HG03439 (cell line): ENCODE results near the gene RAMP1.

Source experiments
- ATAC-seq: cut with Tn5 transposase; IDR thresholded peaks from one replicate; pipeline ENCODE4 v1.9.1; 2021; ENCODE audit warnings: mild to moderate bottlenecking, moderate library complexity; ENCODE audit not compliant: unreplicated experiment

The RAMP1 gene

GRCh38 chr2:237894396-237894979, 35.1 kb downstream of the RAMP1 start:
- ATAC-seq, result no peak

DNA sequence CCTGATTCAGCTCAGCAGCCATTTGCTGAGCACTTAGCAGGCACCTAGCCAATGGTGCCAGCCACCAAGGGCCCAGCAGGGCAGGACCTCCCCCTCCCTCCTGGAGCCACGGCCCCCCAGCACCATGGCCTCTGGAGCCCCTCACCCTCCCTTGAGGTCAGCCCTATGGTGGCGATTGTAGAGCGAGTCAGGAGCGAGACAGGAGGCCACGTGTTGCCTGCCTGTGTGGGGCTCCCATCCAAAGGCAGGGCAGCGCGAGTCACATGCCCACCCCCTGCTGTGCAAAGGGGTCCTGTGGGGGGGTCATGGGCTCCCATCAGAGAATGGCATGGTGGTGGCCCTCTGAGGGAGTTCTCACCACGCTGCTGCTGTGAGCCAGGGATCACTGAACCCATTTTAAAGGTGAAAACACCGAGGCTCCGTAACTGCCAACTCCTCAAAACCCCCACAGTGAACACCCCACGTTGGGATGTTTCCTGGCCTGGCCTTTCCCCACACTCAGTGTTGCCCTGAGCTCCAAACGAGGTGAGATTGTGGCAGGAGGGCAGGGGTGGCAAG, 35.6 kb downstream of the RAMP1 start:
- ATAC-seq, result no peak

DNA sequence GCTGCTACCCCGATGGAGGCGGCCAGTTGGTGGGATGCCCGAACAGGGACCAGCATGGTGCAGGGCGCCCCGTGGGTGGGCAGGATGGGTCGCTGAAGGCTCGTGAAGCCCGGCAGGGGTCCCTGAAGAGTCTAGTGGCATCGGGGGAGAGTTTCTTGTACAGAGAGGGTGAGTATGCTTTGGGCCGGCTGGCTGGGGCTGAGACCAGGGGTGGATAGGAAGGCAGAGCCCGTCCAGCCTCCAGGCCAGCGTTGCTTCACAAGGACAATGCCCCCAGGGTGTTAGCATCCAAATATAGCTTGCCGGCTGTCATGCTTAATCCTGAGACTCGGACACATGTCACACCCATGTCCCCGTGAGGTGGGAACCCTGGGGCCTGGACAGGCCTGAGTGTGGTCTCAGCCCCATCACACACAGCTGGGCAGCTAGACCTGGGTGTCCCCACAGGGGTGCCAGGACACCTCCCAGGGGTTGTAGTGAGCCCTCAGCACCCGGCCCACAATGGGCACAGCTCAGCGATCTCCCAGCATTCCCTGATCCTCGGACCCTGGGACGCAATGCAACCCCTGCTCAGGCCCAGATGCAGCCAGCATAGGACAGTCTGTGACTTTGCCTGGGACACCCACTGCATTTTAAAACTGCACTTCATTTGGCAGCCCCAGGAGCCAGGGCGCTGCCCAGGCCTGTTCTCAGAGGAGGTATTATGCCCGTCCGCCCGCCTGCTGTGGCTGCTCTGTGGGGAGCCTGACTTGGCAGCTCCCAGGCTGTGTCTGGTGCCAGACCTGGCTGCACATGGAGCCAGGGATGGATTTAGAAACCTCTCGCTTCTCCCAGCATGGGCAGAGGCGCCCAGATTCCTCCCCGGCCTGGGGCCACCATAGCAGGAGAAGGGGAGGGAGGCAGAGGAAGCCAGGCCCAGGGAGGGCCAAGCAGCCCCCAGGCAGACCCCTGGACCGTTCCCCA, 36.4 kb downstream of the RAMP1 start:
- ATAC-seq, result no peak

DNA sequence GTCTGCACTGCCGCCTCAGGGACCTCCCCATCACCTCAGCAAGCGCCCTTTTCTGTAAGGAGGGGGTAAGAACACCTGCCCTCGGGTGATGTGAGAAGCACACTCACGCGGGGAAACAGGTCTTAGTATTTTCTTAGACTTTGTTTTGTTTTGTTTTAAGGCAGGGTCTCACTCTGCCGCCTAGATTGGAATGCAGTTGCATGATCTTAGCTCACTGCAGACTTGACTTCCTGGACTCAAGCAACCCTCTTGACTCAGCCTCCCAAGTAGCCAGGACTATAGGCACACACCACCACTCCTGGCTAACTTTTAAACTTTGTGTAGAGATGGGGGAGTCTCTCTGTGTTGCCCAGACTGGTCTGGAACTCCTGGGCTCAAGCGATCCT, 37.1 kb downstream of the RAMP1 start:
- no peak for ATAC-seq

DNA sequence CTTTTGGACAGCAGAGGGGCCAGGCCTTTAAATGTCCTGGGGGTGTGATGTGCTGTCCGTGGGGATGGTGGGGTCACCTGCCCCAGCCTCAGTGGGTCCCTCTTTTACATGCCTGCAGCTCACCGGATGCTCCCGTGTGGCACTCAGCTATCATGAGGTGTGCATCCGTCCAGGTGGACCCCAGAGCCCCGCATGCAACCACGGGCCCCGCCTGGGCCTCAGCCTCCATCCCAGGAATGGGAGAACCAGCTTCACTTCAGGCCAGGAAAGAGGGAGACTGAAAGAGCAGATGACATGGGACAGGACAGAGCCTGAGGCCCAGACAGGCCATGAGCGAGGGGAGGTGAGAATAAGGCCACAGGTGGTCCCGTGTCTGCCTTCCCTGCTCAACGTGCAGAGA, 37.5 kb downstream of the RAMP1 start:
- ATAC-seq, result no peak

GRCh38 chr2:237898057-237898414, 38.6 kb downstream of the RAMP1 start:
- ATAC-seq, result no peak

DNA sequence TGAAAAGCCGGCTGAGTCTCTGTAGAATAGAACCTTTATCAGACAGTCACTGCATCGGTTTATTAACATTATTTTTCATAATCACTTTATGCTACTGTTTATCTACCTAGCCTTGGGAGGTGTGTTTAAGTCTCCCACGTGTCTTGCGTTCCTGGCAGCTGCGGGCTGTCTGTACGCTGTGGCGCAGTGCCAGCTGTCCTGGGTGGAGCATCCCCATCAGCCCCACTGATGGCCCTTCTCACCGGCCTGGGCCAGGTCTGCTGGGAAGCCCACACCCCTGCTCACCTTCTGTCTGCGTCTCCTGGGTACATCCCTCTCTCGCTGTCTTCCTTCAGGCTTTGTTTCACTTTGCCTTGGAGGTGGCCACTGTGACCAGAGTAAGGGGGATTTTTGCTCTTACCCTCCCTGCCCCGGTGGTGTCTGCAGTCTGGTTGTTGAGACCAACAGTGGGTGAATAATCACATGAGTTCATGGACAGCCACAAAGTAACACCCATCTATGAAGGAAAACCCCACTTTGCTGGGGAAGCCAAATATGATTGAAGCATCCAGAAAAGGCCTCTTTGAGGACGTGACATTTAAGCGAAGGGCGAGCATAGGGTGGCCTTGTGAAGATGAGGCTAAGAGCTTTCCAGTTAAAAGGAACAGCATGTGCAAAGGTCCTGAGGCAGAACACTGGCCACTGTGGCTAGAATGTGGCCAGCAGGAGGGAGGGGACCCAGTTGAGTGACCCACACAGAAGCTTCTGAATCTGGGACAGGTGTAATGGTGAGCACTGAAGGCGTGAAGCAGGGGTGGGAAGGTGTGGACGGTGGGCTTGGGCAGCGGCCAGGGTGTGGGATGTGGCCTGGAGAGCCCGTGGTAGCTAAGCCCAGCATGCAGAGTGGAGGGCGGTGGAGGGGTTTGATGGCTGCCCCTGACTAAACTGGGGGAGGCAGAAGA, 41.7 kb downstream of the RAMP1 start:
- ATAC-seq, result no peak

- no peak for ATAC-seq
Observed at GRCh38 chr2:237901932-237902850, 42.8 kb downstream of the RAMP1 start.

DNA sequence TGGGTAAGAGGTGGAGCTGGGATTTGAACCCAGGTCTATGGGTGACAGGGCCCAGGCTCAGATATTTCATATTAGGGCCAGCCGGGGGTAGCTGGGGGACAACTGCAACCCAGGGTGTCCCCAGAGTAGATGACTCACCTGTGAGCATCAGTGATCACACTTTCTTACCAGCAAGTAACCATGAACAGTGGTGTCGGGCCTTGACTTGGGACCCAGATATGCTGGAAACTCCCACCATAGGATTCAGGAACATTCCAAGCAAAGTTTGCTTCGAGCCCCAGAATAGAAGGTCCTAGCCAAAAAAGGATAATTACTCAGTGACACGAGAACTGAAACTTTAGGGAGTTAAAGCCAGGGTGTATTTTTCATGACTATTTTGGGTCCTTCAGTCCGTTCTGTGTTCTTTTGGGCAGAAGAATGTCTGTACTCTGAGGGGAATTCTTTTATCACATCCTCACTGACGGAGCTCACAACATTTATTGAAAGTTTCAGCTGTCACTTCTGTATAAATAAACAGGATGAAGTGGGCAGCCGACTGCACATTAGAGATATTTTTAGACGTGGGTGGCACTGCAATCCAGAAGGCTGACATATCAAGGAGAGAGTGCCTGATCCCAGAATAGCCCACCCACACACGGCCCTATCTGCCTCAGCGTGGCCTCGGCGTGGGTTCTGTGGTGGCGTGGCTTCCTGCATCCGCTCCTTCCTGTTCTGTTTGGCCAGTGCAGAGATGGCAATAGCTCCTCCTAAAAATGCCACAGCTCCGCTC, 45.6 kb downstream of the RAMP1 start:
- no peak for ATAC-seq

DNA sequence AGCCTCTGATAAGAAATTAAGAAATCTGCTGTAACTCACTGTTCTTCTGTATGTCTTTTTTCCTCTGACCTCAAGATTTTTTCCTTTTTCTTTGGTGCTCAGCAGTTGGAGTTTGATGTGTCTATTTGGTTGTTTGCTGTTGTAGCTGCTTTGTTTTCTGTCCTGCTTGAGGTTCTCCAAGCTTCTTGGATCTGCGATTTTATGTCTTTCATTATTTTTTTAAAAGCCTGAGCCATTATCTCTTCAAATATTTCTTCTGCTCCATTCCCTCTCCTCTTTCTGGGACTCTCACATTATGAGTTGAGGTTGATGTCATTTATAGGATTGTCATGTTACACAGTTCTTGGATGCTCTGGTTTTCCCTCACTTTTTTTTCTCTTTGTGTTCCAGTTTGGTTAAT, 47.7 kb downstream of the RAMP1 start:
- no peak for ATAC-seq

DNA sequence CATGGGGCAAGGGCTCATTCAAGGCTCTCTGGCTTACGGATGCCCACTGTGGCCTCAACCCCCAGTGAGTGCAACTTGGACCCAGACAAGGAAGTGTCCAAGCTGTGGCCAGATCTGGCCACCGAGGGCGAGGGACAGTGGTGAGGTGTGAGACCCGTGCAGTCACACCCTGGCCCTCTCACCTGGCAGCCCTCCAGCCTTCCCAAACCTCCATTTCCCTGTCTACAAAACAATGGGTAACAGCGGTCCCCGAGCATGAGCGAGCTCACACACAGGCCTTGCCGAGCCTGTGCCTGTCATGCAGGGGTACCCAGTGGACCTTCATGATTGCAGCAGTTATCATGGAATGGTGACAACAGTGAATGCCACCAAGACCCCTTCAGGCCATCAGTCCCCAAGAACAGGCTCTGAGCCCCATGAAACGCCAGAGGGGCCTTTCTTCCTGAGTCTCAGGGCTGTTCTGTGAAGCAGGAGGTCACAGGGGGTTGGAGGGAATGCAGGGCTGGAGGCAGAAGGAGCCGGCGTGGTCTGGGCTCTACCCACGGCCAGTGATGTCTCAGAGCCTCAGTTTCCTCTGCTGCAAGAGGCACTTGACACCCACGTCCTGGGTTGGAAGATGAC, 49.8 kb downstream of the RAMP1 start:
- ATAC-seq, result no peak

- ATAC-seq, result no peak
Observed at GRCh38 chr2:237909801-237910475, 50.5 kb downstream of the RAMP1 start.

DNA sequence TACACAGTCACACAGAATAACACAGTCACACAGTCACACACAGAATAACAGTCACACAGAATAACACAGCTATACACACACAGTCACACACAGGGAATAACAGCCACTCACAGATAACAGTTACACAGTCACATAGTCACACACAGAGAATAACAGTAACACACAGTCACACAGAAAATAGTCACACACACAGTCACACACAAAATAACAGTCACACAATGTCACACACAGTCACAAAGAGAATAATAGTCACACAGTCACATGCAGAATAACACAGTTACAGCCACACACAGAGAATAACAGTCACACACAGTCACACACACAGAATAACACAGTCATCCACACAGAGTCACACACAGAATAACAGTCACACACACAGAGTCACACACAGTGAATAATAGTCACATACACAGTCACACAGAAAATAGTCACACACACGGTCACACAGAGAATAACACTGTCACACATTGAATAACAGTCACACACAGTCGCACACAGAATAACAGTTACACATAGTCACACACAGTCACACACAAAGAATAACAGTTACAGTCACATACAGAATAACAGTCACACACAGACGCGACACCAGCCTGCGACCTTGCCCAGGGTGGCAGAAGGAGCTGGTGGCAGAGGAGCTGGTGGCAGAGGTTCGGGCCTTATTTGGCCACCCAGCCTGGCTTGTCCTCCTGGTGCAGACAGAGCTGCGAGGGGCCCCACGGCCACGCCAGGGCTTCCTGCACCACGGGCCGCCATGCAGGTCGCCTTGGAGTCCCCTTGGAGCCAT, 51.3 kb downstream of the RAMP1 start:
- no peak for ATAC-seq

DNA sequence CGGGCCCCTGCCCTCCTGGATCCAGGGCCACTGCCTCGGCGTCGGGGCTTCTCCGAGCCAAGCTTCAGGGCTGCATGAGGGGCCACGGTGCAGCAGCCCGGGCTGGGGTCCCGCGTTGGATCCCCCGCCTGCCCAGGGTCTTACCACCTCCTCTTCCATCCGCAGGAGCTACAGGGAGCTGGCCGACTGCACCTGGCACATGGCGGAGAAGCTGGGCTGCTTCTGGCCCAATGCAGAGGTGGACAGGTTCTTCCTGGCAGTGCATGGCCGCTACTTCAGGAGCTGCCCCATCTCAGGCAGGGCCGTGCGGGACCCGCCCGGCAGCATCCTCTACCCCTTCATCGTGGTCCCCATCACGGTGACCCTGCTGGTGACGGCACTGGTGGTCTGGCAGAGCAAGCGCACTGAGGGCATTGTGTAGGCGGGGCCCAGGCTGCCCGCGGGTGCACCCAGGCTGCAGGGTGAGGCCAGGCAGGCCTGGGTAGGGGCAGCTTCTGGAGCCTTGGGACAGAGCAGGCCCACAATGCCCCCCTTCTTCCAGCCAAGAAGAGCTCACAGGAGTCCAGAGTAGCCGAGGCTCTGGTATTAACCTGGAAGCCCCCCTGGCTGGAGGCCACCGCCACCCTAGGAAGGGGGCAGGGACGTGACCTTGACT, 52.1 kb downstream of the RAMP1 start:
- ATAC-seq, result no peak

DNA sequence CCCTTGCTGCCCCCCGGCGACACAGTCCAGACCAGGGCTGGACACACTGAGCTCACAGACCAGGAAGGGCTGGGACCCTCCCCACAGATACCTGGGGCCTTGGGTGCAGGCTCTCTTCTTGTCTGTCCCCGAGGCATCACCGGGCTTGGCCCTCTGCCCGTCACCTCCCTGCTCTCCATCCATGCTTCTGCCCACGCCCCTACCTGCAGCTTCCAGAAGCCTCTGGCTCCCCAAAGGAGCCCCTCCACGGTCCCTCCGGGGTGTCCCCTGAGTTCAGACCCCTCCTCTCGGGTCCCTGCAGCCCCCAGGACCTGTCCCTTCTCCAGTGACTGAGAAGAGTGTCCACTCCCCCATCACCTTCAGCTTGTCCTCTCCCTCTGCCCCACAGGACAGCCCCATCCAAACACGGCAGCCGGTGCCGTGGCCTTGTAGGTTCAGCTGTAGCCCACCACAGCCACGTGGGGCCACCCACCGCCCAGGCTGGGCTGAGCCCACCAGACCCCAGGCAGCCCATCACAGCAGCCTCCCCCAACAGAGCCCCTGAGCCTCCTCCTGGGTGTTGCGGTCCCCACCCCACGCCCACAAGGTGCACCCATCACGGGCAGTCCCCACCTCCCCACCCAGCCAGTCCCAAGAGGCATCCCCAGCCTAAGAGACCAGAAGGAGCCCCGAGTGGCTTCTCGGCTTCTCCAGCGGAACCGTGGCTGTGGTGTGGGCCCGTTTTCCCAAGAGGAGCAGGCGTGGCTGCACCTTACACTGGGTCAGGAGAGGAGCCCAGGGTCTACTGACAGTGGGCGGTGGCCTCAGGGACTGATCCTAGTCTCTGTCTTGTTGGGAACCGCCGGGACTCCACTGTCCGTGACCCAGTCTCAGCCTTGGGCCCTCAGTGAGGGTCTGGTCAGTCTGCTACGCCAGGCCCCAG, 53.1 kb downstream of the RAMP1 start:
- no peak for ATAC-seq
